ENCODE measurements around the gene CELA2B. TPM values are rescaled to one million over a fixed set of nuclear protein-coding genes. Genes with fewer than 3 reads are reported as not detected.

The CELA2B gene
- polyA plus RNA-seq, 1 of the 3 experiments (the other 2 are of a cell fraction): not detected

DNA sequence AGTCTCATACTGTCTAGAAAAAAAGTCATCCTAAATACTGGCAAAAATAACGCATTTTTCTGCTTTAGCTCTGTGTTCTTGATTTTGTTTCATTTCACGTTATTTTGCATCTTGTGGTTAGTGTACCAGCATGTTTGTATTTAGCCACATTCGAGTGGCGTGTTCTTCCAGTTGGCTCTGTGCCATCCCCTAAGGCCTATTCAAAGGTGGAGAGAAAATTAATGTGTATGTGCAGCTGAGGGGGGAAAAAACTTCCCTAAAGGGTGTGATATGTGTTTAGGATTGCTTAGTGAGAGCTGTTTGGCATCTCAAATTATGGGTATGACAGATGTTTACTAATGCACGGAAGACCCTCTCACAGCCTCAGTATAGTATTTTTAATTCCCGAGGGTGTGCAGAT lies 62.9 kb downstream of the CELA2B start (continued):
- TF ChIP-seq, protein P1, sequence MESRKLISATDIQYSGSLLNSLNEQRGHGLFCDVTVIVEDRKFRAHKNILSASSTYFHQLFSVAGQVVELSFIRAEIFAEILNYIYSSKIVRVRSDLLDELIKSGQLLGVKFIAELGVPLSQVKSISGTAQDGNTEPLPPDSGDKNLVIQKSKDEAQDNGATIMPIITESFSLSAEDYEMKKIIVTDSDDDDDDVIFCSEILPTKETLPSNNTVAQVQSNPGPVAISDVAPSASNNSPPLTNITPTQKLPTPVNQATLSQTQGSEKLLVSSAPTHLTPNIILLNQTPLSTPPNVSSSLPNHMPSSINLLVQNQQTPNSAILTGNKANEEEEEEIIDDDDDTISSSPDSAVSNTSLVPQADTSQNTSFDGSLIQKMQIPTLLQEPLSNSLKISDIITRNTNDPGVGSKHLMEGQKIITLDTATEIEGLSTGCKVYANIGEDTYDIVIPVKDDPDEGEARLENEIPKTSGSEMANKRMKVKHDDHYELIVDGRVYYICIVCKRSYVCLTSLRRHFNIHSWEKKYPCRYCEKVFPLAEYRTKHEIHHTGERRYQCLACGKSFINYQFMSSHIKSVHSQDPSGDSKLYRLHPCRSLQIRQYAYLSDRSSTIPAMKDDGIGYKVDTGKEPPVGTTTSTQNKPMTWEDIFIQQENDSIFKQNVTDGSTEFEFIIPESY (IDR thresholded peaks at IDR 0.05; ENCODE audit: borderline replicate concordance, low read depth): no peak
- TF ChIP-seq TAF1 (IDR thresholded peaks at IDR 0.05; ENCODE audit: borderline replicate concordance, low read depth, low read length) (no peak), TCF12 (IDR thresholded peaks at IDR 0.05) (no peak), YY1 (IDR thresholded peaks at IDR 0.05; ENCODE audit: low read depth) (no peak), NRF1 (IDR thresholded peaks at IDR 0.05; ENCODE audit: low read depth, low read length) (no peak), EP300 (IDR thresholded peaks at IDR 0.05; ENCODE audit: borderline replicate concordance in 1 of 2, low read depth in 1 of 2, low read length in 1 of 2) (no peak), EZH2phosphoT487 (IDR thresholded peaks at IDR 0.05; ENCODE audit: borderline replicate concordance, low read depth) (no peak), MEF2A (IDR thresholded peaks at IDR 0.05; ENCODE audit: borderline replicate concordance, low read depth) (no peak)

- CTCF ChIA-PET: no interaction called here
- H3K27me3 ChIP-seq (ENCODE audit: insufficient read depth): no peaks in the 10 kb centered on the region
- peaks cover 7% of the 10 kb centered on the region for H3F3A ChIP-seq (replicated peaks; ENCODE audit: insufficient read depth)
- H3K36me3 ChIP-seq (replicated peaks in 1 of 2; ENCODE audit: control insufficient read depth in 1 of 2, insufficient read depth in 2 of 2, low read length in 1 of 2): peaks cover 42 to 61% of the 10 kb centered on the region in 2 experiments
- H2AFZ ChIP-seq (ENCODE audit: low read depth): no peak overlapping the region
- H3K9me2 ChIP-seq: no peaks in the 10 kb centered on the region
- H3K4me1 ChIP-seq (ENCODE audit: control insufficient read depth in 1 of 2, insufficient read depth in 2 of 2, low read depth in 1 of 2, low read length in 1 of 2): 0 out of 4 replicates have a peak, but pooled peaks cover 0 to 2% of the 10 kb centered on the region in 2 experiments
- 84% methylated on average over 8 of the region's 8 CpGs for WGBS (ENCODE audit: low lambda C conversion rate)
- no peak overlapping the region for H3K4me3 ChIP-seq (ENCODE audit: low read depth in 2 of 2, low read length in 1 of 2)
- peaks cover 4% of the 10 kb centered on the region; the same call in 1 of the 2 replicates for H3K79me2 ChIP-seq (ENCODE audit: insufficient read depth)
- no peak for DNase-seq
- no peak overlapping the region for H3K27ac ChIP-seq (ENCODE audit: low read depth in 2 of 2, low read length in 1 of 2)
- no peaks in the 10 kb centered on the region for H4K20me1 ChIP-seq (ENCODE audit: insufficient read depth)
- no peak overlapping the region for H3K9ac ChIP-seq
- no peaks in the 10 kb centered on the region for H3K9me3 ChIP-seq
- no peak overlapping the region for H3K4me2 ChIP-seq
- POLR2A ChIA-PET: no interaction called here
- TF ChIP-seq RFX5 (IDR thresholded peaks at IDR 0.05; ENCODE audit: low read length) (no peak), YY1 (IDR thresholded peaks at IDR 0.05; ENCODE audit: low read depth) (no peak), RAD21 (IDR thresholded peaks at IDR 0.05; ENCODE audit: low read length) (no peak), TAF1 (IDR thresholded peaks at IDR 0.05; ENCODE audit: borderline replicate concordance, low read depth, low read length) (no peak), TCF12 (IDR thresholded peaks at IDR 0.05) (no peak), GATA2 (CRISPR knock-in tag; IDR thresholded peaks at IDR 0.05) (no peak), ELF1 (IDR thresholded peaks at IDR 0.05) (no peak), CTCF (IDR thresholded peaks at IDR 0.05) (no peak), RXRA (IDR thresholded peaks at IDR 0.05; ENCODE audit: borderline replicate concordance, low read depth) (no peak), GABPA (IDR thresholded peaks at IDR 0.05; ENCODE audit: low read depth) (no peak), CHD2 (IDR thresholded peaks at IDR 0.05; ENCODE audit: low read length, partially characterized antibody) (no peak), EP300 (IDR thresholded peaks at IDR 0.05; ENCODE audit: borderline replicate concordance in 1 of 2, low read depth in 1 of 2, low read length in 1 of 2) (no peak), POLR2AphosphoS5 (IDR thresholded peaks at IDR 0.05; ENCODE audit: low read depth, low read length) (no peak)
- TF ChIP-seq, protein P2, sequence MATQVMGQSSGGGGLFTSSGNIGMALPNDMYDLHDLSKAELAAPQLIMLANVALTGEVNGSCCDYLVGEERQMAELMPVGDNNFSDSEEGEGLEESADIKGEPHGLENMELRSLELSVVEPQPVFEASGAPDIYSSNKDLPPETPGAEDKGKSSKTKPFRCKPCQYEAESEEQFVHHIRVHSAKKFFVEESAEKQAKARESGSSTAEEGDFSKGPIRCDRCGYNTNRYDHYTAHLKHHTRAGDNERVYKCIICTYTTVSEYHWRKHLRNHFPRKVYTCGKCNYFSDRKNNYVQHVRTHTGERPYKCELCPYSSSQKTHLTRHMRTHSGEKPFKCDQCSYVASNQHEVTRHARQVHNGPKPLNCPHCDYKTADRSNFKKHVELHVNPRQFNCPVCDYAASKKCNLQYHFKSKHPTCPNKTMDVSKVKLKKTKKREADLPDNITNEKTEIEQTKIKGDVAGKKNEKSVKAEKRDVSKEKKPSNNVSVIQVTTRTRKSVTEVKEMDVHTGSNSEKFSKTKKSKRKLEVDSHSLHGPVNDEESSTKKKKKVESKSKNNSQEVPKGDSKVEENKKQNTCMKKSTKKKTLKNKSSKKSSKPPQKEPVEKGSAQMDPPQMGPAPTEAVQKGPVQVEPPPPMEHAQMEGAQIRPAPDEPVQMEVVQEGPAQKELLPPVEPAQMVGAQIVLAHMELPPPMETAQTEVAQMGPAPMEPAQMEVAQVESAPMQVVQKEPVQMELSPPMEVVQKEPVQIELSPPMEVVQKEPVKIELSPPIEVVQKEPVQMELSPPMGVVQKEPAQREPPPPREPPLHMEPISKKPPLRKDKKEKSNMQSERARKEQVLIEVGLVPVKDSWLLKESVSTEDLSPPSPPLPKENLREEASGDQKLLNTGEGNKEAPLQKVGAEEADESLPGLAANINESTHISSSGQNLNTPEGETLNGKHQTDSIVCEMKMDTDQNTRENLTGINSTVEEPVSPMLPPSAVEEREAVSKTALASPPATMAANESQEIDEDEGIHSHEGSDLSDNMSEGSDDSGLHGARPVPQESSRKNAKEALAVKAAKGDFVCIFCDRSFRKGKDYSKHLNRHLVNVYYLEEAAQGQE (IDR thresholded peaks at IDR 0.05; ENCODE audit: low read depth, low read length): no peak
- TF ChIP-seq, protein P3, sequence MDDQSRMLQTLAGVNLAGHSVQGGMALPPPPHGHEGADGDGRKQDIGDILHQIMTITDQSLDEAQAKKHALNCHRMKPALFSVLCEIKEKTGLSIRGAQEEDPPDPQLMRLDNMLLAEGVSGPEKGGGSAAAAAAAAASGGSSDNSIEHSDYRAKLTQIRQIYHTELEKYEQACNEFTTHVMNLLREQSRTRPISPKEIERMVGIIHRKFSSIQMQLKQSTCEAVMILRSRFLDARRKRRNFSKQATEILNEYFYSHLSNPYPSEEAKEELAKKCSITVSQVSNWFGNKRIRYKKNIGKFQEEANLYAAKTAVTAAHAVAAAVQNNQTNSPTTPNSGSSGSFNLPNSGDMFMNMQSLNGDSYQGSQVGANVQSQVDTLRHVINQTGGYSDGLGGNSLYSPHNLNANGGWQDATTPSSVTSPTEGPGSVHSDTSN (IDR thresholded peaks at IDR 0.05): no peak
- TF ChIP-seq, protein P4, sequence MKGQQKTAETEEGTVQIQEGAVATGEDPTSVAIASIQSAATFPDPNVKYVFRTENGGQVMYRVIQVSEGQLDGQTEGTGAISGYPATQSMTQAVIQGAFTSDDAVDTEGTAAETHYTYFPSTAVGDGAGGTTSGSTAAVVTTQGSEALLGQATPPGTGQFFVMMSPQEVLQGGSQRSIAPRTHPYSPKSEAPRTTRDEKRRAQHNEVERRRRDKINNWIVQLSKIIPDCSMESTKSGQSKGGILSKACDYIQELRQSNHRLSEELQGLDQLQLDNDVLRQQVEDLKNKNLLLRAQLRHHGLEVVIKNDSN (IDR thresholded peaks at IDR 0.05; ENCODE audit: borderline replicate concordance, low read depth): no peak
- TF ChIP-seq, protein P1 (IDR thresholded peaks at IDR 0.05; ENCODE audit: borderline replicate concordance, low read depth): no peak
Observed at GRCh38 chr1:15540186-15540585, 64.3 kb downstream of the CELA2B start.

Measured in SK-N-SH (cell line).